ENCODE measurements around the gene PGM2L1. TPM values are rescaled to one million over a fixed set of nuclear protein-coding genes. Genes with fewer than 3 reads are reported as not detected.

Gene PGM2L1
- total and polyA plus RNA-seq, 4 experiments from 2014 or later: 4.8 to 11.2 (median 8.1) TPM

DNA sequence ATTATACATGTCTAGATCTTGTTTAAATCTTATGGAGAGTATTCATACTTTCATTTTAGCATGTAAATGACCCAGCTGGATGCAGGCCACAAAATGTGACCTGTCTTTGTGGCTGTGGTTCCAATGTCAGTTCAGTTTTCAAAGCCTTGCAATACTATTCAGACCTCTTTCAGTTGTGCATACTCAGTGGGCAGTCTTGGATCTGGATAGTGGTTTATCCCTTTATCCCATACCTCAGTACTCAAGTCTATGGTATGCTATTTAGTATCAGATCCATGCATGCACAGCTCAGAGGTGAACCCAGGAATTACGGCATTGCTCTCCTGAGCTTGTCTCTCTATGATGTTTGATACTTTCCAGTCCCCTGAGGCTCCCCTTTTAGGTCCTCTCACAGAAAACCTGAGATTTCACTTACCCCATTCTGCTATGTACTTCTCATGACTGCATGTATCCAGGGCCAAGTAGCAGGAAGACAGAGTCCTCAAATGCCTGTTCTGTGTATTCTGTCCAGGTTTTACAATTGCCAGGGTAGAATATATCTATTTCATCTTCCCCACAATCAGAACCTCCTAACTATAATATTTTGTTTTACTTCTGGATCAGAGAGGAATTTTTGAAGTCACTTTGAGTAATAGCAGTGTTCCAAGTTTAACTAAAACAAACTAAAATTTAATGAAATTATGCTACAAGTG lies 79.8 kb downstream of the PGM2L1 start:
- H3K27me3 ChIP-seq (ENCODE audit: insufficient read depth, low read length): peaks cover 7% of the 10 kb centered on the region
- no peaks in the 10 kb centered on the region for H3K9me3 ChIP-seq (ENCODE audit: control insufficient read depth in 1 of 2, low read length in 2 of 2)
- Mint-ChIP-seq H3K27me3 (peaks cover 11% of the 10 kb centered on the region in 2 donors), H3K9me3 (peaks cover 0 to 32% (median 24%) of the 10 kb centered on the region in 8 donors), H3K36me3 (peaks cover 7 to 8% of the 10 kb centered on the region in 2 donors), H3K4me1 (peaks cover 0 to 3% (median 0%) of the 10 kb centered on the region in 4 donors), H3K4me3 (no peak overlapping the region), H3K27ac (no peak overlapping the region)
- no peaks in the 10 kb centered on the region for H3K4me1 ChIP-seq (ENCODE audit: insufficient read depth, low read length)
- no peak overlapping the region for H3K4me3 ChIP-seq (ENCODE audit: low read length in 2 of 2)
- intact Hi-C loops (cut with micrococcal nuclease): no loop called here
- H3K27ac ChIP-seq (ENCODE audit: low read depth, low read length): no peak overlapping the region
- POLR2A ChIA-PET (ENCODE audit: partially characterized antibody): no interaction called here
- H3K36me3 ChIP-seq (ENCODE audit: insufficient read depth, low read length): no peaks in the 10 kb centered on the region
- no peak for DNase-seq
- CTCF ChIA-PET (ENCODE audit: partially characterized antibody): no interaction called here

DNA sequence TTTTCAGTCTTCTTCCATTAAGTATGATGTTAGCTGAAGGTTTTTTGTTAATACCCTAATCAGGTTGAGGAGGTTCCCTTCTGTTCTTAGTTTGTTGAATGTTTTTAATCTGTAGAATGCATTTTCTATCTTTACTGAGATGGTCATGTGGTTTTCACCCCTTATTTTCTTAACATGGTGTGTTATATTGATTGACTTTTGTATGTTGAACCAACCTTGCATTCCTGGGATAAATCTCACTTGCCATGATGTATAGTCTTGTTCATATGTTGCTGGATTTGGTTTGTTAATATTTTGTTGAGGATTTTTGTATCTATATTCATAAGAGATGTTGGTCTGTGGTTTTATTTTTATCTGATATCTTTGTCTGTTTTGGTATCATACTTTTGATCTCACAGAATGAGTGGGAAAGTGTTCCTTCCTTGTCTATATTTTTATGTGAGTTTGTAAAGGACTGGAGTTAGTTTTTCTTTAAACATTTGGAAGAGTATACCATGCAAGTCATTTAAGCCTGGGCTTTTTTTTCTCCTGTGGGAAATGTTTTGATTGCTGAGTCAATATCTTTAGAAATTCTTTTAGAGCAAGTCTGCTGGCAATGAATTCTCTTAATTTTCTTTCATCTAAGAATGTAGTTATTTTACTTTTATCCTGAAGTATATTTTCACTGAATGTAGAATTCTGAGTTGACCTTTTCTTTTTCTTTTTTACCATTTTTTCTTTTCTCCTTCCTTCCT lies 81.3 kb downstream of the PGM2L1 start:
- Histone ChIP-seq H3K36me3 (ENCODE audit: insufficient read depth, low read length) (no peaks in the 10 kb centered on the region), H3K9me3 (ENCODE audit: control insufficient read depth in 1 of 2, low read length in 2 of 2) (no peaks in the 10 kb centered on the region), H3K4me3 (ENCODE audit: low read length in 2 of 2) (no peak overlapping the region), H3K4me1 (ENCODE audit: insufficient read depth, low read length) (no peaks in the 10 kb centered on the region), H3K27ac (ENCODE audit: low read depth, low read length) (no peak overlapping the region), H3K27me3 (ENCODE audit: insufficient read depth, low read length) (peaks cover 7% of the 10 kb centered on the region)
- POLR2A ChIA-PET (ENCODE audit: partially characterized antibody): no interaction called here
- Mint-ChIP-seq H3K4me1 (peaks cover 0 to 3% (median under 1%) of the 10 kb centered on the region in 4 donors), H3K9me3 (peaks cover 3 to 32% (median 24%) of the 10 kb centered on the region in 8 donors), H3K27ac (no peak overlapping the region), H3K36me3 (peaks cover 7 to 8% of the 10 kb centered on the region in 2 donors), H3K4me3 (no peak overlapping the region), H3K27me3 (peaks cover 14 to 19% of the 10 kb centered on the region in 2 donors)
- CTCF ChIA-PET (ENCODE audit: partially characterized antibody): interaction anchor here (0.6 kb wide), 1 partner anchor 61 kb away, joined by 4 read pairs; no protein-coding TSS in a partner anchor
- intact Hi-C loops (cut with micrococcal nuclease): no loop called here
- no peak for DNase-seq

DNA sequence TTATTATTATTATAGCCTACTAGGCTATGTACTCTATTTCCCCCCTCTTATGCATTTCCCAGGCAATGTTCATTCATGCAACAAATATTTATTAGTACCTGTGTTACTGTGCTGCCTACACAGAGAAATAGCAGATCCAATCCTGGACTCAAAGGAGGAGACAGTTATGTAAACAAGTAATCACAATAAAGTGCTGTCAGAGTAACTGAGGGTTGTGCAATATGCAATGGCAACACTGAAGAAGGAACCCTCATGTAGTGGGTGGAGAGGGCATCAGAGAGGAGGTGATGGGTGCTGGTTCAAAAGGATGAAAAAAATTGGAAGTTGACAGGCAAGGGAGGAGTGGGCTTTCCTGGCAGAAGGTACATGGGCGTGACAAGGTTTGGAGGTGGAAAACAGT lies 85.9 kb downstream of the PGM2L1 start:
- CTCF ChIA-PET (ENCODE audit: partially characterized antibody): no interaction called here

DNA sequence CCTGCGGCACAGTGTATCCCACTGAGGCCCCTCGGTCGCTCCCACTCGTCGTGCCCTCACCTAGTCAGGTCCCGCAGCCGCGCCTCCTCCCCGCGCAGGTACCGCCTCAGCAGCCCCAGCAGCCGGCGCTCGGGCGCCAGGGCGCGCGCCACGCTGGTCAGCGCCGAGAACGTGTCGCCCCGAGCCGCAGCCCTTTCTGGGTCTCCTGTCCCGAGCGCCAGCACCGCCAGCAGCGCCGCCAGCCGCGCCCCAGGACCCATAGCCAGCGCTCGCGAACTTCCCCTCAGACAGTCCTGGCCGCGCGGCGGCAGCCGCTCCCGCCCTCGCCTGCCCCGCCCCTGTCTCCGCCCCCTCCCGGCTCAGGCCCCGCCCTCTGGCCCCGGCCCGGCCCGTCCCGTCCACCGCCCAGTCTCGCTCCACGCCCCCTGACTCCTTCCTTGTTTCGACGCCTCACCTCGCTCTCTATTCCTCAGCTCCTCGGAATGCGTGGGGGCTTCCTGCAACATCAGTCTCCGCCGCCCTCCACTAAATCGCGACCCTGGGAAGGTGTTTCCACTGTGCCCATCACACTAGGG lies 86.8 kb downstream of the PGM2L1 start, which contains the start of gene P4HA3:
Gene P4HA3, minus strand, starts transcription at position 289 of the 575 bp plus-strand sequence. Its CDS starts 29 bp downstream, at position 260.
- peaks cover 7% of the 10 kb centered on the region for H3K4me1 ChIP-seq (ENCODE audit: insufficient read depth, low read length)
- CTCF ChIA-PET (ENCODE audit: partially characterized antibody): no interaction called here
- no peak within 1 kb of the TSS for H3K27ac ChIP-seq (ENCODE audit: low read depth, low read length)
- H3K36me3 Mint-ChIP-seq: no peaks in the 10 kb centered on the region
- H3K9me3 ChIP-seq (ENCODE audit: control insufficient read depth in 1 of 2, low read length in 2 of 2): no peaks in the 10 kb centered on the region
- intact Hi-C loops (cut with micrococcal nuclease): no loop called here
- H3K27me3 ChIP-seq (ENCODE audit: insufficient read depth, low read length): peaks cover 20% of the 10 kb centered on the region
- peaks cover 3 to 13% (median 10%) of the 10 kb centered on the region in 4 donors for H3K4me1 Mint-ChIP-seq
- H3K4me3 ChIP-seq (ENCODE audit: low read length in 2 of 2): no peak within 1 kb of the TSS
- peak within 1 kb of the TSS in 2 of 7 donors; percentile 2 to 39 for H3K27ac Mint-ChIP-seq
- H3K4me3 Mint-ChIP-seq: peak within 1 kb of the TSS; percentile 50 to 76 (median 64)
- peaks cover 0 to 11% (median 4%) of the 10 kb centered on the region in 8 donors for H3K9me3 Mint-ChIP-seq
- POLR2A ChIA-PET (ENCODE audit: partially characterized antibody): no interaction called here
- peaks cover 23 to 33% of the 10 kb centered on the region in 2 donors for H3K27me3 Mint-ChIP-seq
- H3K36me3 ChIP-seq (ENCODE audit: insufficient read depth, low read length): no peaks in the 10 kb centered on the region
- peak in 4 of 5 donors; percentile 12 to 33 (median 26) for DNase-seq

More for the DNA sequence above, 85.9 kb downstream of the PGM2L1 start:
- no peak for DNase-seq
- H3K36me3 ChIP-seq (ENCODE audit: insufficient read depth, low read length): no peaks in the 10 kb centered on the region
- Mint-ChIP-seq H3K27me3 (peaks cover 24 to 33% of the 10 kb centered on the region in 2 donors), H3K4me3 (peak overlapping the region in 3 of 8 donors; percentile 1 to 15 (median 2)), H3K9me3 (peaks cover under 1 to 20% (median 13%) of the 10 kb centered on the region in 8 donors), H3K27ac (peak overlapping the region in 1 of 7 donors; percentile 2), H3K36me3 (peaks cover 3 to 4% of the 10 kb centered on the region in 2 donors), H3K4me1 (peaks cover 3 to 13% (median 10%) of the 10 kb centered on the region in 4 donors)
- intact Hi-C loops (cut with micrococcal nuclease): no loop called here
- no peaks in the 10 kb centered on the region for H3K9me3 ChIP-seq (ENCODE audit: control insufficient read depth in 1 of 2, low read length in 2 of 2)
- H3K27me3 ChIP-seq (ENCODE audit: insufficient read depth, low read length): peaks cover 20% of the 10 kb centered on the region
- H3K27ac ChIP-seq (ENCODE audit: low read depth, low read length): no peak overlapping the region
- peaks cover 7% of the 10 kb centered on the region for H3K4me1 ChIP-seq (ENCODE audit: insufficient read depth, low read length)
- H3K4me3 ChIP-seq (ENCODE audit: low read length in 2 of 2): no peak overlapping the region
- POLR2A ChIA-PET (ENCODE audit: partially characterized antibody): no interaction called here

DNA sequence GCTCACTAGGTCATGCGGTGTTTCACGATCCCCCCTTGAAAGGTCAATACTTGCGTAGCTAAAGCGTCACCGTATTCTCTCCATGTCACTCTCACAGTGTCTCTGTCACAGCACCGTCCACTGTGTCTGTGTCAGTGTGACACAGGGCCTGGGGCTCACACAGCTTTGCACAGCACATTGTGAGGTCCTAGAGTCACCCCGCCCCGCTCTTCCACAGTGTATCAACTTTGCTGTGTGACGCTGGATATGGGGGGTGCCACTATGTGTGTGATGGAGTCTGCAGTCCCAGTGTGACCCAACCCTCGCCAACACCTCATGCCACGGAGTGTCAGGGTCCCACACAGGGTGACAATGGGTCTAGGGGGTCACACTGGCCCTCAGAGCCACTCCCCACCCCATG lies 87.4 kb downstream of the PGM2L1 start:
- H3K36me3 Mint-ChIP-seq: no peaks in the 10 kb centered on the region
- Histone ChIP-seq H3K36me3 (ENCODE audit: insufficient read depth, low read length) (no peaks in the 10 kb centered on the region), H3K27me3 (ENCODE audit: insufficient read depth, low read length) (peaks cover 20% of the 10 kb centered on the region), H3K27ac (ENCODE audit: low read depth, low read length) (no peak overlapping the region), H3K9me3 (ENCODE audit: control insufficient read depth in 1 of 2, low read length in 2 of 2) (no peaks in the 10 kb centered on the region), H3K4me3 (ENCODE audit: low read length in 2 of 2) (no peak overlapping the region), H3K4me1 (ENCODE audit: insufficient read depth, low read length) (peaks cover 7% of the 10 kb centered on the region)
- H3K9me3 Mint-ChIP-seq: peaks cover 0 to 10% (median 3%) of the 10 kb centered on the region in 8 donors
- DNase-seq: no peak
- intact Hi-C loops (cut with micrococcal nuclease): no loop called here
- no peak overlapping the region for H3K27ac Mint-ChIP-seq
- CTCF ChIA-PET (ENCODE audit: partially characterized antibody): no interaction called here
- H3K27me3 Mint-ChIP-seq: peaks cover 26 to 37% of the 10 kb centered on the region in 2 donors
- H3K4me3 Mint-ChIP-seq: peak overlapping the region in 7 of 8 donors; percentile 21 to 68 (median 56)
- peaks cover 3 to 13% (median 10%) of the 10 kb centered on the region in 4 donors for H3K4me1 Mint-ChIP-seq
- POLR2A ChIA-PET (ENCODE audit: partially characterized antibody): no interaction called here

DNA sequence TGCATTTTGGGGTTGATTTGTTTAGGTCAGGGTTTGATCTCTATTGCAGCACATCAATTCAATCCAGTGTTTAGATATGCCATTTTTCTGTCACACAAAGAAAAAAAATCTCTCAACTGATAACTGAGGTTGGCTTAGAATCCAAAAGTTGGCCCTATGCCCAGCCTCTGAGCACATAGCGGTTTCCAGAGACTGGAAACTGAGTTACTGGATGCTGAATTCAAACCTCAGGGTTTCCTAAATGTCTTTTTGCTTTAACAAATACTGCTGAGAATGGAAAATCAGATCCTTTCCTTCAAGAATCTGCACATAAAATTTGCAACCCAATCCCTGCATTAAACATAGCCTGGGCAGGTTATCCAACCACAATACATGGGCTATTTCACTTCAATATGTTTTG lies 90.8 kb downstream of the PGM2L1 start:
- no peak overlapping the region for H3K4me3 ChIP-seq (ENCODE audit: low read length in 2 of 2)
- H3K27me3 Mint-ChIP-seq: peaks cover 33 to 44% of the 10 kb centered on the region in 2 donors
- H3K4me3 Mint-ChIP-seq: no peak overlapping the region
- H3K36me3 ChIP-seq (ENCODE audit: insufficient read depth, low read length): no peaks in the 10 kb centered on the region
- no peak overlapping the region for H3K27ac Mint-ChIP-seq
- DNase-seq: no peak
- no peaks in the 10 kb centered on the region for H3K9me3 ChIP-seq (ENCODE audit: control insufficient read depth in 1 of 2, low read length in 2 of 2)
- H3K4me1 Mint-ChIP-seq: peaks cover 3 to 13% (median 10%) of the 10 kb centered on the region in 4 donors
- ChIA-PET CTCF (ENCODE audit: partially characterized antibody) (no interaction called here), POLR2A (ENCODE audit: partially characterized antibody) (no interaction called here)
- peaks cover 0 to 2% (median 0%) of the 10 kb centered on the region in 8 donors for H3K9me3 Mint-ChIP-seq
- H3K36me3 Mint-ChIP-seq: no peaks in the 10 kb centered on the region
- H3K27ac ChIP-seq (ENCODE audit: low read depth, low read length): no peak overlapping the region
- intact Hi-C loops (cut with micrococcal nuclease): no loop called here
- H3K4me1 ChIP-seq (ENCODE audit: insufficient read depth, low read length): peaks cover 7% of the 10 kb centered on the region
- peaks cover 20% of the 10 kb centered on the region for H3K27me3 ChIP-seq (ENCODE audit: insufficient read depth, low read length)
